BJ (cell line): ENCODE data around the gene SORCS2. TPM values are rescaled to one million over a fixed set of nuclear protein-coding genes. Genes with fewer than 3 reads are reported as not detected.

ENCODE experiments used
- CTCF ChIA-PET: fragments of 350-600 bp; formaldehyde crosslinking; extraction: SDS; loops from one replicate; lab custom pipeline; 2021; ENCODE audit warnings: antibody characterized with exemption, inconsistent platforms; lab: Yijun Ruan, JAX
- POLR2A ChIA-PET: fragments of 300-600 bp; sonication (Branson Sonifier 250); formaldehyde crosslinking; extraction: SDS; loops from one replicate; lab custom pipeline; 2021; ENCODE audit warnings: antibody characterized with exemption; lab: Charles Lee
- DNase-seq: peaks from one replicate; pipeline ENCODE4 v3.0.0-alpha.2; 2011; ENCODE audit warnings: low read depth
- H3K27me3 ChIP-seq: 2 replicates; pipeline ENCODE4 v1.6.0; 2011; ENCODE audit warnings: low read length; ENCODE audit not compliant: control insufficient read depth, insufficient read depth
- H3K36me3 ChIP-seq: 2 replicates; pipeline ENCODE4 v1.5.1; 2011; ENCODE audit warnings: low read length; ENCODE audit not compliant: control insufficient read depth, insufficient read depth
- H3K4me3 ChIP-seq: 2 replicates; pipeline ENCODE4 v1.5.1; 2011; ENCODE audit warnings: low read depth, mild to moderate bottlenecking, control low read depth, low read length
- CTCF ChIP-seq: IDR thresholded peaks from 2 replicates; pipeline ENCODE4 v1.5.1; 2011; ENCODE audit warnings: low read depth, mild to moderate bottlenecking, control low read depth, inconsistent platforms, low read length, moderate library complexity; ENCODE audit not compliant: insufficient read depth
- polyA plus RNA-seq: library from polyadenylated mRNA; depleted of rRNA; stranded (reverse); fragments of >200 nt; gene quantifications from 2 replicates; pipeline ENCODE4 v1.2.3, GENCODE V29; 2011

SORCS2 gene
- polyA plus RNA-seq, 1 experiment = 0.63 TPM

- CTCF ChIA-PET = interaction anchor here (0.9 to 1.8 kb wide), 3 partner anchors 16 to 118 kb away, joined by 4 to 6 read pairs (median 5); partner anchors contain the start of gene SORCS2
- no peak for DNase-seq
- POLR2A ChIA-PET = no interaction called here
- H3K27me3 ChIP-seq = peaks cover 5% of the 10 kb centered on the region
- no peaks in the 10 kb centered on the region for H3K36me3 ChIP-seq
- TF ChIP-seq CTCF = no peak
- no peak overlapping the region for H3K4me3 ChIP-seq
Measured at GRCh38 chr4:7309636-7310390, 117.5 kb downstream of the SORCS2 start.

- TF ChIP-seq CTCF = no peak
- POLR2A ChIA-PET = no interaction called here
- H3K4me3 ChIP-seq = no peak overlapping the region
- peaks cover 5% of the 10 kb centered on the region for H3K27me3 ChIP-seq
- CTCF ChIA-PET = interaction anchor here (0.9 kb wide), 1 partner anchor 15 kb away, joined by 6 read pairs; no protein-coding TSS in a partner anchor
- no peak for DNase-seq
- H3K36me3 ChIP-seq = no peaks in the 10 kb centered on the region
Measured at GRCh38 chr4:7310451-7310850, 118.1 kb downstream of the SORCS2 start.

GRCh38 chr4:7311205-7311604 lies 118.9 kb downstream of the SORCS2 start:
- ChIA-PET CTCF (no interaction called here), POLR2A (no interaction called here)
- Histone ChIP-seq H3K36me3 (no peaks in the 10 kb centered on the region), H3K27me3 (peaks cover 3% of the 10 kb centered on the region), H3K4me3 (no peak overlapping the region)
- DNase-seq = no peak
- TF ChIP-seq CTCF = no peak

GRCh38 chr4:7312691-7313090 lies 120.4 kb downstream of the SORCS2 start:
- H3K27me3 ChIP-seq = peaks cover 3% of the 10 kb centered on the region
- CTCF ChIA-PET = interaction anchor here (0.9 to 1.4 kb wide), 3 partner anchors 17 to 408 kb away, joined by 3 read pairs; no protein-coding TSS in a partner anchor
- no peak for TF ChIP-seq CTCF
- POLR2A ChIA-PET = no interaction called here
- DNase-seq = no peak
- no peaks in the 10 kb centered on the region for H3K36me3 ChIP-seq
- H3K4me3 ChIP-seq = no peak overlapping the region

- Histone ChIP-seq H3K4me3 (no peak overlapping the region), H3K36me3 (no peaks in the 10 kb centered on the region), H3K27me3 (peaks cover 3% of the 10 kb centered on the region)
- no peak for TF ChIP-seq CTCF
- ChIA-PET POLR2A (no interaction called here), CTCF (interaction anchor here (0.9 to 1.4 kb wide), 3 partner anchors 17 to 407 kb away, joined by 3 read pairs; no protein-coding TSS in a partner anchor)
- no peak for DNase-seq
Measured at GRCh38 chr4:7313347-7313811, 121.0 kb downstream of the SORCS2 start.
